AG10803 (cell line): ENCODE results near the gene SLC25A21.

Experiments used
- DNase-seq: peaks from one replicate; pipeline ENCODE4 v3.0.0; 2010; ENCODE audit warnings: low read depth
- H3K4me3 ChIP-seq: 2 replicates; pipeline ENCODE4 v1.5.1; 2011; ENCODE audit warnings: mild to moderate bottlenecking, low read length, control low read depth
- TF ChIP-seq, protein P1 (sequence below): conservative IDR thresholded peaks from 2 replicates; pipeline ENCODE4 v1.5.1; 2011; ENCODE audit warnings: mild to moderate bottlenecking, low read length, control low read depth, inconsistent platforms

Gene SLC25A21

DNA sequence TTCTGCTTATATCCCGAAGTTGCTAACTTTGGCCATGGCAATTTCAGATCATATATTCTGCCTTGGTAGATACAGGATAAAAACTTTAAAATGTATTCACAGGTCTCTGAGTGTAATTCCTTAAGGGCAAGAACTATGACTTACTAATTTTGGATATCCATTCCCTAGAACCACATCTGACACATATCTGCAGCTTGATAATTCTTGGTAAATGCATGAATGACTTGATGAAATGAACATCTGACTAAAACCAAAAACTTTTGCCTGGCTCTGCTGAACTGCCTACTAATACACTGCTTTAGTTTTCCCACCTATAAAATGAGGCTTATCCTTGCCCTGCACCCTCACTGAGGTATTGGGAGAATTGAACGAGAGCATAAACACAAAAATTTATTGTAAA lies 32.2 kb downstream of the SLC25A21 start:
- TF ChIP-seq, protein P1, sequence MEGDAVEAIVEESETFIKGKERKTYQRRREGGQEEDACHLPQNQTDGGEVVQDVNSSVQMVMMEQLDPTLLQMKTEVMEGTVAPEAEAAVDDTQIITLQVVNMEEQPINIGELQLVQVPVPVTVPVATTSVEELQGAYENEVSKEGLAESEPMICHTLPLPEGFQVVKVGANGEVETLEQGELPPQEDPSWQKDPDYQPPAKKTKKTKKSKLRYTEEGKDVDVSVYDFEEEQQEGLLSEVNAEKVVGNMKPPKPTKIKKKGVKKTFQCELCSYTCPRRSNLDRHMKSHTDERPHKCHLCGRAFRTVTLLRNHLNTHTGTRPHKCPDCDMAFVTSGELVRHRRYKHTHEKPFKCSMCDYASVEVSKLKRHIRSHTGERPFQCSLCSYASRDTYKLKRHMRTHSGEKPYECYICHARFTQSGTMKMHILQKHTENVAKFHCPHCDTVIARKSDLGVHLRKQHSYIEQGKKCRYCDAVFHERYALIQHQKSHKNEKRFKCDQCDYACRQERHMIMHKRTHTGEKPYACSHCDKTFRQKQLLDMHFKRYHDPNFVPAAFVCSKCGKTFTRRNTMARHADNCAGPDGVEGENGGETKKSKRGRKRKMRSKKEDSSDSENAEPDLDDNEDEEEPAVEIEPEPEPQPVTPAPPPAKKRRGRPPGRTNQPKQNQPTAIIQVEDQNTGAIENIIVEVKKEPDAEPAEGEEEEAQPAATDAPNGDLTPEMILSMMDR: no peak
- no peak overlapping the region for H3K4me3 ChIP-seq
- no peak for DNase-seq

DNA sequence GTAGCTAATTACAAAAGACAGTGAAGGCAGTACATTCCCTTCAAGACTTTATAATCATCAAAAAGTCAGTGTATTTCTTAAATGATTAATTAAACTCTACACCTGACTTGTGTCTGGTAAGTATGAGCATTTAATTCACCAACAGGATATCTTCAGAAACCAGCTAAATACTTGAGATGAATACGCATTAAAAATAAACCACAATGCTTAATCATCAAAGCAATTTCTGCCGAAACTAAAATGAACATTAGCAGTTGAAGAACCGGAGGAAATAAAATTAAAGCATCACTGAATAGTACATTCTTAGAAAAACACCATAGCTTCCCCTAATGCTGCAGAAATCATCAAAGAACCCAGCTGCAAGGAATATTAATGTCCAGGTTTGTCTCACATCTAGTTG lies 32.7 kb downstream of the SLC25A21 start:
- H3K4me3 ChIP-seq: no peak overlapping the region
- TF ChIP-seq, protein P1: no peak
- no peak for DNase-seq

DNA sequence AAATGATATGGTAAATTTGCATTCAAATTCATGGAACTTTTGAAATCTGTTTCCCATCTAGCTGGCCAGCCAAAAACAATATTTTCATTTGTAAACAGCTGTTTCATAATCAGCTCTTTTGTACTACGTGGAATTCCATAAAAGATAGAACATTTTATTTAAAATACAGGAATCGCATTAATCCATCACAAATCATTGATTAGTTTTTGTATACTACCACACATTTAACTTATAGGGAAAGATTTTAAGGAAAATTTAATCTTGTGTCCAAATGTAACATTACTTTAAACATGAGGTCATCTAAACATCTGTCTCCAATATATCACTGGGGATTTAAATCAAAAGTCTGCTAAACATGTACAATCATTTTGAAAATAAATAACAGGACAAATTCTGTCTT lies 33.5 kb downstream of the SLC25A21 start:
- no peak overlapping the region for H3K4me3 ChIP-seq
- DNase-seq: no peak
- TF ChIP-seq, protein P1: no peak

DNA sequence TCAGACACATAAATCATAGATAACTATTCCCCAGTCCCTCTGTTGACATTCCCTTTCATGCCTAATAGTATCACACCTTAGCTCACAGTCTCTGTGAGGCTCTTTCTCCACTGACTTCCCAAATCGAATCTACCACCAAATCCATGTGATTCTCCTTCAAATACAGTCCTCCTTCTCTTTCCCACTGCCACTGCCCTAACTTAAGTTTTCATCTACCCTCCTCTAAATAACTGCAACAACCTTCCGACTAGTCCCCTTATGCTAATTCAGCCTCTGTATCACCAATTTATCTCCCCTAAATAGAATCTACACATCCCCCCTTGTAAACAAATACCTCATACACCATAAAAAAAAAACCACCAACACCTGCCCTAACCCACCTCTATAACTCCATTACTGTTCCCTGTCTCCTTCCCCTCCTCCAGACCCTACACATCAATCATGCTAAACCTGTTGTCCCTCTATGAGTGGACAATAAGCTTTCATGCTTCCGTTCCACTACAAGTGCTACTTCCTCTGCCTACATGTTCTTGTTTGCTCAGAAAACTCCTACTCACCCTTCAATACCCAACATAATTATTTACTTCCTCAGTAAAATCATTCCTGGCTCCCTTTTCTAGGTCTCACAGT lies 39.0 kb downstream of the SLC25A21 start:
- no peak for DNase-seq
- TF ChIP-seq, protein P1: no peak
- H3K4me3 ChIP-seq: no peak overlapping the region

DNA sequence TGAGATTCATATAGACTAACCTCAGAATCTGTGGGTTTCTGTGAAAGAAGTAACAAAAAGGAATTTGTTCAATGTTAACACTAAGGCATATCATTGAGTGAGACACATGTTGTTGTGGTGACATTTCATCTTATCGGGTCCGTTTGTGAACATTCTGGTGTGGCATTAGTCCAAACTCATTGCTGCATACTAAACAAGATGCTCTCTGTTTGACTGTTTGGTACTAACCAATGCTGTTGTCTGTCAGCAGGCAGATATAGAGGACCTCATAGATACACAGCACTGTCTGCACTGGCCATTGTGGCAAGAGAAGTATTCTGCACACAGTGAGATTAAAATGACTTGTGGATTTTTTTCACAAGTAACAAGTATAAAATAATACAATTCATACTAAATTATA lies 41.2 kb downstream of the SLC25A21 start:
- TF ChIP-seq, protein P1: no peak
- DNase-seq: no peak
- no peak overlapping the region for H3K4me3 ChIP-seq

DNA sequence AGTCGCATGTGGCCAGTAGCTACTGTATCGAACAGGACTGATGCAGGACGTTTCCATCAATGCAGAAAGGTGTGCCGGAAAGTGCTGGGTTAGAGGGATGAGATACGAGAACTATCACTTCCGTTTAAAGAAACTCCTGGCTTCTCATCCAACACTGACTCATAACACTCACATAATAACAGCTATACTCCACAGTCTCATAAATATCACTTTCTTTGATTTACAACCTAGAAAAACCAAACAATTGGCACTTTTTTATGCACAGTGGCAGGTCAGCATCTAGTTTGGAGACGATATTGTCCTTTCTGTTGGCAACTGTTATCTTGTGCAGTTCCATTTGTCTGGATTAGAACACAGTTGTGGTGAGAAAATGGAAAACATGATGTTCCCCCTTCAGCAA lies 43.4 kb downstream of the SLC25A21 start:
- TF ChIP-seq, protein P1: no peak
- no peak for DNase-seq

DNA sequence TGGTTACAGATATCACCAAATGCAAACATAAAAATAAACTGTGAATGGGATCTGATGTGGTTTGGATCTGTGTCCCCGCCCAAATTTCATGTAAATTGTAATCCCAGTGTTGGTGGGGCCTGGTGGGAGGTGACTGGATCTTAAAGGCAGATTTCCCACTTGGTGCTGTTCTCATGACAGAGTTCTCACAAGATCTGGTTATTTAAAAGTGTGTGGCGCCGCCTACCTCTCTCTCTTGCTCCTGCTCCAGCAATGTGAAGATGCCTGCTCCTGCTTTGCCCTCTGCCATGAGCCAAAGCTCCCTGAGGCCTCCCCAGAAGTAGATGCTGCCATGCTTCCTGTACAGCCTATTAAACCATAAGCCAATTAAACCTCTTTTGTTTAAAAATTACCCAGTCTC lies 47.8 kb downstream of the SLC25A21 start:
- TF ChIP-seq, protein P1: peak; percentile 19; the same call in 1 of the 2 replicates
- no peak overlapping the region for H3K4me3 ChIP-seq
- no peak for DNase-seq

More for the DNA sequence above, 43.4 kb downstream of the SLC25A21 start:
- no peak overlapping the region for H3K4me3 ChIP-seq
